Medulla oblongata (tissue), 1 donor: ENCODE results near the gene DUSP23.
A peak's percentile ranks its signal among the peaks of the same experiment; 100 is the strongest.

Source experiments
- DNase-seq: peaks from one replicate; pipeline ENCODE4 v3.0.0-alpha.2; 2015; ENCODE audit errors: extremely low spot score

The DUSP23 gene

GRCh38 chr1:159780583-159781582 lies at the start of gene DUSP23:
Gene DUSP23 (plus strand): TSS chr1:159780962. CDS start chr1:159781101, 139 bp downstream.
- DNase-seq: peak; percentile 98

DNA sequence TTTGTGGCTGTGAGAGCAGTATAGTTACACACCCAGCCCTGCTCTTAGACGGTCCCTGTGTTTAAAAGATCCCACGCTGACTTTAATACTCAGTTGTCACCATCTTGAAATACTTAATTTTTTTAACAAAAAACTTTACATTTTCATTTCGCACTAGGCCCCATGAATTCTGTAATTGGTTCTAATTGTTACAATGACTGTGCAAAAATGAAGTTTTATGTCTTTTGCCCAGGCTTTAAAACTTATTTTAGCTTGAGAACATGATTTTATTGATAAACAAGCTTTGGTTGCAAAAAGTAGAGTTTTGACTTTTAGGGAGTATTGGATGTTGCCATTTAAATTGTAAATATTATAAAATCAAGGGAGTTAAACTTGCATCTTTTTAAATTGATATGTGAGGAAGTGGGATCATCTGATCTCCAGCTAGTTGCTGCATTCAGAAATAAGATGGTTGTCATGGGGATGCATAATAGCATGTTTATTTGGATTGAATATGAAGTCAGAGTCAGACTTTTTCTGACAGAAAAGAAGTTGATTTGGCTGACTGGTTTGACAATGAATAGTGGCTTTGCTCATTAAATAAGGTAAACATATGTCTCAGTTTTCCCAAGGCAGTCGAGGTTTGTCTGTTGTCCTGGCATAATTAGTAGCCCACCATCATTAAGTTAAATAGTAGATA lies 43.4 kb upstream of the DUSP23 start:
- no peak for DNase-seq

- no peak for DNase-seq
These were observed 36.9 kb upstream of the DUSP23 start for GRCh38 chr1:159743651-159744410.

GRCh38 chr1:159746666-159747065 lies 34.1 kb upstream of the DUSP23 start:
- no peak for DNase-seq

DNA sequence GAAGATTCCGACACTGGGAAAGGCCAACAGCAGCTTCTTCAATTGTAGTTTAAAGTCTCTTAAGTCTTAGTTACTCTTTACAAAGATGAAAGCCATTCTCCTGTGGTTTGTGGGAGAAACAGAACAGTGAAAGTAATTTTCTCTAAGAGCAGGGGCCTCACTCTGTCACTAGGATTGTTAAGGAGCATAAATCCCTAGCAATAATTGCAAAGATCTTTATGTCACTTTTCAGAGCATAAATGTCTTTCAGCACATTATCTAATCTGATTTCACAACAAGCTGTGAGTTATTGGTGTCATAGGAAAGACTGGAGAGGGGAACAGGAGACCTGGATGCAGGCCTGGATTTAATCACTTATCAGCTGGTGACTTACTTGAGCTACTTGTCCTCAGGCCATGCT lies 32.4 kb upstream of the DUSP23 start:
- no peak for DNase-seq

DNA sequence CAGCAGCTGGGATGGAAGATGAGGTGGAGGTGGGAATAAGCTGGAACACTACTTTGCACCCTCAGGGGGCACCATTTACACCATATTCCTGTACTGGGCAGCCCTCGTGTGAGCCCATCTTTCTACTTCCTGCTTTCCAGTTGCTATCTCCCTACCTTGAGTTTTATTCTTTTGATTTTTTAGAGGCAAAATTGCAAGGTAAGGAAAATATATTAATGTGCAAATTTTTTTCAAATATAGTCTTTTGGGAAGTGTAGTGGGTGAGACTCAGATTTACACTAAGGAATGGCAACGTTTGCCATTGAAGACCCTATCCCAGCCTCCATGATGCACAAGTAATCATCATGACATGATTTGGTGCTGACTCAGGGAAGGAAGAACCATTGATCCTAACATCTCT lies 31.1 kb upstream of the DUSP23 start:
- DNase-seq: no peak

DNA sequence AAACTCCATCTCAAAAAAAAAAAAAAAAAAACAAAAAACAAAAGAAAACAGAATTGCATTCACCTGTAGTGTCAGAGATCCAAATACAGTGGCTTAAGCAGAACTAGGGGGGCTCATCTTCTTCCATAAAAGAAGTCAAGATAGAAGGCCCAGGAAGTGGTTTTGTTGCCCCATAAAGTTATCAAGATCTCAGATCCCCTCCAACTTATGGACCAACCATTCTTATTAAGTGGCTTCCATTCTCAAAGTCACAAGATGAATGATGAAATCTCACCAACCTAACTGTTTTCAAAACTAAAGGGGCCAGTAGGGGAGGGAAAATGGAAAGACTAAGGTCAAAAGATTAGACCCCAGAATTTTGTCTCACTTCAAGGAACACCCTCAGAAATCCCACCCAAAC lies 30.1 kb upstream of the DUSP23 start:
- no peak for DNase-seq

DNA sequence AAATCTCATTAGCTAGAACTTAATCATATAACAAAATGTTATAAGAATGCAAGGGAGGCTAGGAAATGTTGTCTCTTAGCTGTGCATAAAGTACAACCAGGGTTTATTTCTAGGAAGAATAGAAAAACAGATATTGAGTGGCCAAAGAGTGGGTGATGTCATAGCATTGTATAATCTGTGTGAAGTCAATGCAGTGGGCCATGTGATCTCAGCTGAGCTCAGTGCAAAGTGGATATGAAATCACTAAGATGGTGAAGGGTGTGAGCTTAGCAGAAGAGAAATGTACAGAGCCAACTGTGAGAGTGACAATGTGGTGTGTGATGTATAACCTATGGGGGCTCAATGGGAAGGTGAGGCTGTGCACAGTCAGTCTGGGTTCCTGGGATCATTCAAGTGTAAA lies 29.7 kb upstream of the DUSP23 start:
- no peak for DNase-seq

- DNase-seq: no peak
These were observed 28.6 kb upstream of the DUSP23 start for GRCh38 chr1:159752135-159752580.

DNA sequence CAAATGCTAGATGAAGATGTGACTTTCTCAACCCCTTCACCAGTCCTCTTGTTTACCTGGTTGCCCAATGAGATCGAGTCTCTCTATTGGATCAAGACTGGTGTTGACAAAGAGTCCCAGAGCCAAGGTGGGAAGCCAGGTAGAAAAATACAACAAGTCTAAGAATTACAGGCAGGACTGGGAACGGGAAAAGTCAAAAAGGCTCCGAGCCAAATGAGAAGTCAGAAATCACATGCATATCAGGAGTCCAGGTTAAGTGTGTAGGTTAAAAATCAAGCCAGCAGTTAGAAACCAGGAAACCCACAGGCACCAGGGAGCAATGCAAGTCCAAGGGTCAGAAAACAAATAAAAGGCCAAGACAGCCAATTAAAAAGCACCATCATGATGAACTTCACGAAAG lies 27.4 kb upstream of the DUSP23 start:
- DNase-seq: no peak

DNA sequence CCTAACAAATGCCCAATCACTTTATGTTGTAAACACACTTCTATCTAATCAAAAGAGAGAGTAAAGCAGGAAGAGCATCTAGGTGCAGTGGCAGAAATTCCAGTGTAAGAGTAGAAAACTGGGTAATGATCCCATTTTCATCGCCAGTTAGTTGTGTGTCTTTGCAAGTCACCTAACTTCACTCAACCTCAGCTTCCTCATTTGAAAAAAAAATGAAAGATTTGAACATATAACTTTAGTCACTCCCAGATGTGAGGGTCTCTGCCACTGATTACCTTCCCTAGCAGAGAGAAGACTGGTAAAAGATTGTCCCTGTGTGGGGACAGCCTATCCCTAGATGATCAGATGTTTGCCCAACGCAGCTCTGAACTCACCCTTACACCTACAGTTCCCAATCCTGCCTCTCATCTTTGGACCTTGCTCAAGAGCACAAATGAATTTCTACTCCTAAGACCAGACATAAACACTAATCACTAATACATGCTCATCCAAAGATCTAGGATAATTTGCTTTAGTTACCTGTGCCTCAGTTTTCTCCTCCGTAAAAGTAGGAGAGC lies 25.2 kb upstream of the DUSP23 start:
- DNase-seq: no peak

- peak; percentile 39 for DNase-seq
These were observed 24.4 kb upstream of the DUSP23 start for GRCh38 chr1:159756397-159756796.

DNA sequence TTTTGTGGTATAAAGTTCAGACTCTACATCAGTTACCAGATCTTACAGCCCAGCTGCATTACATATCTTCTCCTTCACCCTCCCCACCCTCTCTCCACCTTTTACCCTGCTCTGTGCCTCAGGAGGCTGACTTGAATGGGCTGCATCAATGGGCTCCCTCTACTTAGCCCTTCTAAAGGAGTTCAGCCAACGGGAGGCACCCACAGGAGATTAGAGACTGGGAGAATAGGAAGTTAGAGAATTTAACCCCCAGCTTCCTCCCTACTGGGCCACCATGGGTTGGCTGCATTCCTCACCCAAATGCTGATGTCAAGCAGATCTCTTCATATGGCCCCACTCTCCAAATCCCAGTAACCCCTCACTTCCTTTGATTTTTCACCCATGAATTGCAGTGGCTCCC lies 17.1 kb upstream of the DUSP23 start:
- DNase-seq: no peak

DNA sequence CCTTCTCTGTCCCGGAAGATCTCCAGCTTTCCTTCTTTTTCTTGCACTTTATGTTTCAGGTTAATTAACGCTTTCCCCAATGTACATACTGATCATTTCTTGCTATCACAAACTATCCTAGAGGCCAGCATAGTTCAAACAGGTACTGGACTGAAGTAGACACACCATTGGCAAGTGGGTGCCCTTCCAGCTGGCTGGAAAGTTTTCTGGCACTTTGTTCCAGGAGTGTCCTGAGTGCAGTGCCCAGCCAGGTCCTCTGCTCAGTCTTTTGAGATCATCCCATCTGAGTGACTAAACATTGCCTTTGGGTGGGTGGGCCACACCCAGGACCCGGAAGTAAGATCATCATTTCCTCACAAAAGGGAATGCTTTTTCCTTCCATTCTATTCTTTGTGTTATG lies 15.0 kb upstream of the DUSP23 start:
- no peak for DNase-seq

- DNase-seq: no peak
These were observed 9.5 kb upstream of the DUSP23 start for GRCh38 chr1:159771127-159771895.

GRCh38 chr1:159774465-159774864 lies 6.3 kb upstream of the DUSP23 start:
- DNase-seq: no peak

DNA sequence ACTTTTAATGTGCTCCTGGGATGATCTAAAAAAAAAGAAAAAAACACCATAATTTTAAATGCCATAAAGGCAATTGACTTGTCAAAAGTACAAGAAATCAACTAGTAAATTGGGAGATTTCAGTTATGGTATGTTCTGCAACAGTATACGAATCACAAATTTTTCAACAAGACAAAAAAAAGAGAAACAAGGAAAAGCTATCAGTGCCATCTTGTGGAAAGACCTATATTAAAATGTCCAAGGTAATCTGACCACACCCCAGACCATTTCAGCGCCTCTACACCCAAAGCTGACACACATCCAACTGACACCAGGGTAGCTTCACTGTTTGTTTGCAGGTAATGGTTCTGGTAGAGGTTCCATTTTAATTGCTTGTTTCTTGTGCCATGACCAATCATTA lies 5.0 kb upstream of the DUSP23 start:
- DNase-seq: no peak

- no peak for DNase-seq
These were observed 2.5 kb upstream of the DUSP23 start for GRCh38 chr1:159778266-159778665.

DNA sequence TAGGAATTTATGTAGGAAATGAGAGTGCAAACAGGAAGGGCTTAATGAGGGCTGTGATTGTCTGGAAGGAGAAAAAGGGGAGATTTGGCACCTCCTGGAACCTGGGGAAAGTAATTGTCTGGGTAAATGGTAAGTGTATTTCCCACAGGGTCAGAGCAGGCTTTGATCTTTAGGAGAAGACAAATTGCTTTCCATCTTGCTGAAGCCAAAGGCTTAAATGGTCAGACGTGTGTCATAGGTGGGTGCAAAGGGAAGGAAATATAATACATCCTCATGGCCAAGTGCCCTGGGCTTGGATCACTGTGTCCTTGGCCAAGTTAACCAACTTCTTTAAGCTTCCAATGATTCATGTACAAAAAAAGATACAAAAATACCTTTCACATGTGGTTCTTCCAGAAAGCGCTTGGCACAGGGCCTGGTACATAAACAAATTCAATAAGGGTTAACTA lies 1.3 kb upstream of the DUSP23 start:
- no peak for DNase-seq

GRCh38 chr1:159781992-159782391 lies 1.2 kb downstream of the DUSP23 start:
- no peak for DNase-seq

GRCh38 chr1:159783724-159784123 lies 3.0 kb downstream of the DUSP23 start:
- no peak for DNase-seq
